ENCODE data around the gene RELCH.
"Not testable (repeated sequence)": the region's sequence is repeated elsewhere in the genome, so short reads cannot be mapped to it uniquely, and the experiment has no call there.

The RELCH gene

GRCh38 chr18:62186774-62187542 lies at the start of gene RELCH, which contains the start of gene PIGN:
RELCH (plus strand) TSS chr18:62187255; CDS start chr18:62187506, 251 bp downstream.
PIGN (minus strand) TSS chr18:62187056; CDS start chr18:62161353, 25,703 bp downstream.
- peak; percentile 97 for FAIRE-seq

GRCh38 chr18:62138461-62139235 lies 48.4 kb upstream of the RELCH start:
- FAIRE-seq = no peak

GRCh38 chr18:62140259-62140658 lies 46.8 kb upstream of the RELCH start:
- FAIRE-seq = no peak

- FAIRE-seq = no peak
These were observed 42.7 kb upstream of the RELCH start for GRCh38 chr18:62144338-62144737.

GRCh38 chr18:62151068-62151771 lies 35.8 kb upstream of the RELCH start:
- no peak for FAIRE-seq

GRCh38 chr18:62152844-62153243 lies 34.2 kb upstream of the RELCH start:
- FAIRE-seq = no peak

GRCh38 chr18:62157843-62158242 lies 29.2 kb upstream of the RELCH start:
- FAIRE-seq = no peak

- no peak for FAIRE-seq
These were observed 22.7 kb upstream of the RELCH start for GRCh38 chr18:62164310-62164709.

- no peak for FAIRE-seq
These were observed 22.1 kb upstream of the RELCH start for GRCh38 chr18:62164855-62165487.

GRCh38 chr18:62165583-62165982 lies 21.5 kb upstream of the RELCH start:
- no peak for FAIRE-seq

GRCh38 chr18:62166524-62166923 lies 20.5 kb upstream of the RELCH start:
- not testable (repeated sequence) for FAIRE-seq

GRCh38 chr18:62170857-62171256 lies 16.2 kb upstream of the RELCH start:
- no peak for FAIRE-seq

- FAIRE-seq = no peak
These were observed 14.8 kb upstream of the RELCH start for GRCh38 chr18:62172298-62172697.

- no peak for FAIRE-seq
These were observed 11.5 kb upstream of the RELCH start for GRCh38 chr18:62175521-62175920.

- FAIRE-seq = no peak
These were observed 9.8 kb upstream of the RELCH start for GRCh38 chr18:62177271-62177670.

GRCh38 chr18:62179213-62179612 lies 7.8 kb upstream of the RELCH start:
- no peak for FAIRE-seq

GRCh38 chr18:62182220-62182619 lies 4.8 kb upstream of the RELCH start:
- FAIRE-seq = no peak

- FAIRE-seq = peak; percentile 97
These were observed 3.4 kb upstream of the RELCH start for GRCh38 chr18:62183578-62184195.

GRCh38 chr18:62186499-62186773 lies 619 bp upstream of the RELCH start:
- no peak for FAIRE-seq

- no peak for FAIRE-seq
These were observed 772 bp downstream of the RELCH start for GRCh38 chr18:62187543-62188510.

GRCh38 chr18:62189208-62189607 lies 2.2 kb downstream of the RELCH start:
- FAIRE-seq = no peak
